GM18502 (cell line): ENCODE data around the gene CLDND2.

Experiments used
- ATAC-seq: cut with Tn5 transposase; IDR thresholded peaks from one replicate; pipeline ENCODE4 v1.9.1; 2021; ENCODE audit warnings: mild to moderate bottlenecking; ENCODE audit not compliant: unreplicated experiment, poor library complexity

CLDND2 gene

DNA sequence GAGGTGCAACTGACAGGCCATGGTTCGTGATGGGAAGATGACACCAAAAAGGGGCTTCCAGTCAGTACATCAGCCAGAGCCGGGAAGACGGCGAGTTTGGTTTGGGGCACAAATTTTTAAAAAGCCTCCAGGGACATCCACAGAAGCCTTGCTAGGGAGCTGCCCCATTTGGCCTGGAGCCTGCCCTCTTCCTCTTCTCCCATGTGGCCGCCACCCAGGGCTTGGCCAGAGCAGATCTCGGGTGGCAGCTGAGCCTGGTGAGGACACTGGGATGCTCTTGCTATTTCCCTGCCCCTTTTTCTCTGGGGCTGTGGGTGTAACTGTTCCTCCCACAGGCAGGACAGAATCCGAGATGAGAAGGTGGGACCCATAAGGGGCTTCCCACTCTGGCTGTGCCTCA, 10.9 kb downstream of the CLDND2 start:
- no peak for ATAC-seq

DNA sequence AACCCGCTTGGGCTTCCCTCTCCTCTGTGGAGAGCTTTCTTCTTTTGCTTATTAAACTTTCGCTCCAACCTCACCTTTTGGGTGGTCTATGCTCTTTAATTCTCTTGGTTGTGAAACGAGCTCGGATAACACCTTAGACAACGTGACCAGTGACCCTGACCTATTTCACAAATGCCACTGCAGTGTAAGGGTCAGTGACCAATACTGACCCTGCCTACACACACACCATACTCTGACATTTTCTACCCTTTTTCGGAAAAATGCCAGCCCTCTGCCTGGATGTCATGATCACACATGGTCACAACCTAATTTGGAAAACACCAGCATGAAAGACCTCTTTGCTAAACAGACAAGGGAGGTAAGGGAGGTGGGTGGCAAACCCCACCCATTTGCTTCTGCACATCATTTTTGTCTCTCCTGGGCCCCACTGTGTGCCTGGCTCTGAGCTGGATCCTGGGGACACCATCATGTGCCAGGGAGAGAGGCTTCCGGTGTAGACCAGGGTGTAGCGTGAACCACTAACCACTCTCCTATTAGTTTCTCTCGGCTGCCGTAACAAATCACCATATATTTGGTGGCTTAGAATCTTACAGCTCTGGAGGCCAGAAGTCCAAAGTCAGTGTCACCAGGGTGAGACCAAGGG, 12.5 kb downstream of the CLDND2 start:
- no peak for ATAC-seq

DNA sequence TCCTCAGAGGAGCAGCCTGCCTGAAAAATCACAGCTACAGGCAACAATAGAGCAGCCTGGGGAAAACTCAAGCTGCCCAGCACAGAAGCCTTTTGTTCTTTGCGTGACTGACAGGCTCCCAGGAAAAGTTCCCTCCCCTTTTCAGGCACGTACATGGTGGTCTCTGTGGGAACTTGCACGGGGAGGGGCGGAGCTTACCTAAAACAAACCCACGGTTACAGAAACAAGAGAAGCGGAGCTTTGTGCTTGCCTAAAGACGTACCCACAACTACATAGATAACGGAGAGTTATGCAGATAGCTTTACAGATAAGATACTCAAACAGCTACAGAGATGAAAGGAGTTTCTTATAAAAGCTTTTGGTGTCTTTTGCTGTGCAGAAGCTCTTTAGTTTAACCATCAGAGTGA, 14.1 kb downstream of the CLDND2 start:
- no peak for ATAC-seq

DNA sequence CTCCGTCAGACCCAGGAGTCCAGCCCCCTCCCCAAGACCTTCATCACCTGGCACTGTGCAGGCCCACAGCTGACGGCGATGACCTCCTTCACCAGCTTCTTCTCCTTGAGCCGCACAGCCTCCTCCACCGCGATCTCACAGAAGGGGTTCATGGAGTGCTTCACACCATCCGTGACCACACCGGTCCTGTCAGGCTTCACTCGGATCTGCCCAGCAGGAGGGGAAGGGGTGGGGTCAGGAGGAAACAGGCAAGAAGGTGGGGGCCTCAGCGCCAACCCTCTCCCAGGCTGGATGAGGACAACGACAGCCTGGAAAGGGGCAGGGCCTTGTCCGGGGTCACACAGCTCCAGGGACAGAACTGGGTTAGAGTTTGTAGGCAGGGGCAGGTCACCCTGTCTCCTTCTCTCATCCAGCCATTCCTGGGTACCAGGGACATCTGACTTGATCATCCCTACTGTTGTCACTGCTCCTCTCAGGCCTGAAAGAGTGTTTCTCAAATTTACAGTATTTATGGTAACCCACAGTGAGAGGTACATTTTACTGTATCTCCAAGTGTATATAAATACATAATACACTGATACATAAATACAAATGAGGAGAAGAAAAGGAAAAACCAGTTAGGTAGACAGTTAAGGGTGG, 14.6 kb downstream of the CLDND2 start:
- no peak for ATAC-seq

DNA sequence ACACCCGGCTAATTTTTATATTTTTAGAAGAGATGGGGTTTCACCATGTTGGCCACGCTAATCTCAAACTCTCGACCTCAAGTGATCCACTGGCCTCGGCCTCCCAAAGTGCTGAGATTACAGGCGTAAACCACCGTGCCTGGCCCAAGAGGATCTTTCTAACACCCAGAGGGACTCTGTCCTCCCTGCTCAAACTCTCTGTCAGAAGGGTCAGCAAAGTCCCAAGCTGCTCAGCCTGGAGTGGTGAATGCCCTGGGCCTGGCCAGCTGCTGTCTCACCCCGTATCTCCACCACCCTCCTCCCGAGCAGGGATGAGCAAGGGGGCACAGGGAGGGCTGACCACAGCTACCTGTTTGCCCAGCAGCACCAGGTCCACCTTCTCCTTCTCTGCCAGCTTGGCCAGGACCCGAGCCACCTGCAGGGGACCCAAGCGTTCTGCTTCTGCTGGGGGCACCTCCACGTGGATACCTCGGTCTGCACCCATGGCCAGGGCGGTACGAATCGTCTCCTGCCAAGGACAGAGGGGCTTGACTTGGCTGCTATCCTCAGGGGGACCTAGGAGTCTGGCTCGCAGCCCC, 15.9 kb downstream of the CLDND2 start:
- no peak for ATAC-seq

DNA sequence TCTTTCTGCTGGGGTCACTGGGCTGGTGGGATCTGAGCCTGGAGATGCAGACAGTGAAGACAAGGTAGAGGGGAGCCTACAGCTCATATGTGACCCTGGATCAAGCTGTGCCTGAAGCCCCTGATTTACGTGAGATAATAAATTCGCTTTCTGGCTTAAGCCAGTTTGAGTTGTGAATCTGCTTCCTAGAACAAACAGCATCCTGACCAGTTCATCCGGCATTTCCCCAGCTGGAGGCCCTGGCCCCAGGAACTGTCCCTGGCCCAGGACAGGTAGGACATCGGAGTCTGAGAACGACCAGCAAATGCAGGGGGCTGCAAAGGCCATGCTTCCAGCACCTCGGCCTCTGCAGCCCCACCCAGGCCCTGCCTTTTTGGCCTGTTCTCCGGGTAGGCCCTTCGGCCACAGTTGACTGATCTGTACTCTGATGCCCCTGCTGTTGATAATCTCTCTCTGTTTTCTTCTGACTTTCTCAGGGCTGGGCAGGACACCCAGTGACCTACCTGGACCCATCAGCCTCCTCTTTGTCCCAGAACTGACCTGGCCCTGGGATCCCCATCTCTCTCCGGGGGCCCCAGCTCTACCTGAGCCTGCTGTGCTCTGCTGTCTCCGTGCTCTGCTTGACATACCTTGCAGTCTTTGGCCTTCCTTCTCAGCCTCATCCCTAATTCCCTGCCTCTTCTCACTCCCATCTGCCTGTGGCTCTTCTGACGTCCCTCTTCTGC, 17.4 kb downstream of the CLDND2 start:
- ATAC-seq, result no peak

DNA sequence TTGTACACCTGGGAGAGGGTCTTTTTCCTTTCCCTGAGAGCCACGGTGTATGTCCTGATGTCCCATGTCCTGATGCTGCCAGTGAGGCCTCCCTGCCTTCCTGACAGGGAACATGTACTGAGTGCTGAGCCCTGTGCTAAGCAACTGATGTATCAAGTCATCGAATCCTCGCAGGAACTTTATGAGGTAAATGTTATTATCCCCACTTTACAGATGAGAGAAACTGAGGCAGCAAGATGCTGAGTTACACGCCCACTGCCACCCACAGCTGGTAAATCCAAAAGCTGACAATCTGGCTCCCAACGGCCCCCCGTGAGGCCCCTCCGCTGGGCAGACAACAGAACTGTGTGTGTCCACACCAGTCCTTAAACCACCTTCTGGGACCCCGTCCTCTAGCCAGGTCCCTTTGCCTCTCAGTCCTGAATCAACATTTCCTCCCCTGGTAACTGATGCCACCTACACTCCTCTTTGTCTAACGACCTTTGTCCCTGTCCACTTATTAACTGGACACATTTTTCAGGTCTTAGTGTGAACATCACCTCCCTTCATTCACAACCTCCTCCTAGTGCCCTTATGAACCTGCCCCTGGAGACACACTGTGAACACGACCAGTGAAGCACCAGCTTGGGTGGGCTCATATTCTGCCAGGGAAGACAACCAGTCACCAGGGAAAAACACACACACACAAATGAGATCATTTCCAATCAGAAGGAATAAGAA, 21.4 kb downstream of the CLDND2 start:
- ATAC-seq, result no peak

DNA sequence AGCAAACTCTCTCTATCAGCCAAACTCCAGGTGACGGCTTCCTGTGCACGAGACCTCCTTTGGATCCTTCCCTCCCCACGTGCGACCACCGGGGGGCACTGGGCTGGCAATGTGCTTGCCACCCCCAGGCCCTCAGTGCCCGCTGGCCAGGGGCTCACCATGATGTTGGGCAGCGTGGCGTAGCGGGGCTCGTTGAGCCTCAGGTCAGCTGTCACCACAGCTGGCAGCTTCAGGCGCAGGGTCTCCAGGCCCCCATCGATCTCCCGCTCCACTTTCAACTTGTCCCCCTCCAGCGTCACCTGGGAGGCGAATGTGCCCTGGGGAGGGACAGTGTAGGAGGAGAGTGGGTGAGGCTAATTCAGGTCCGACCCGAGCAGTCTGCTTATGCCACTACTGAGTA, 22.1 kb downstream of the CLDND2 start:
- no peak for ATAC-seq

DNA sequence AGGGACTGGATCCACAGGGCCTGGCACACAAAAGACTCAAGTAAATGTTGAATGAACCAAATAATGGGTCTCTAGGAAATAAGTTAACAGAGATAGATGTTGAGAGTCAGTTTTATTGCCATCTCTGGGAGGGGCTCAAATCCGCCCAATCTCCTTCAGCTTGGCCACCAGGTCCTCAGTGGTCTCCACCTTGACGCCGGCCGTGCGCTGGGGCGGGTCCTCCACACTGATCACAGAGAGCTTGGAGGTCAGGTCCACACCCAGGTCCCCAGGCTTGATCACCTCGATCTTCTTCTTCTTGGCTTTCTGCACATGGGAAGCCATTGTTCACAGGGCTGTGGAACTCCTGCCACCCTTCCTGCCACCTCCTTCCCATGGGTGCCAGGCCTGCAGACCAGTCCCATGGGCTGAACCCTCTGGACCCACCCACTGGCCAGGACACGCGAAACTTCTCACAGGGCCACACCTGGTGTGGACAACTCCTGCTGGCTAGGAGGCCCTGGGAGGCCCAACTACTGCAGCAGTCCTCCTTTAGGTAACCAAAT, 23.7 kb downstream of the CLDND2 start:
- no peak for ATAC-seq

DNA sequence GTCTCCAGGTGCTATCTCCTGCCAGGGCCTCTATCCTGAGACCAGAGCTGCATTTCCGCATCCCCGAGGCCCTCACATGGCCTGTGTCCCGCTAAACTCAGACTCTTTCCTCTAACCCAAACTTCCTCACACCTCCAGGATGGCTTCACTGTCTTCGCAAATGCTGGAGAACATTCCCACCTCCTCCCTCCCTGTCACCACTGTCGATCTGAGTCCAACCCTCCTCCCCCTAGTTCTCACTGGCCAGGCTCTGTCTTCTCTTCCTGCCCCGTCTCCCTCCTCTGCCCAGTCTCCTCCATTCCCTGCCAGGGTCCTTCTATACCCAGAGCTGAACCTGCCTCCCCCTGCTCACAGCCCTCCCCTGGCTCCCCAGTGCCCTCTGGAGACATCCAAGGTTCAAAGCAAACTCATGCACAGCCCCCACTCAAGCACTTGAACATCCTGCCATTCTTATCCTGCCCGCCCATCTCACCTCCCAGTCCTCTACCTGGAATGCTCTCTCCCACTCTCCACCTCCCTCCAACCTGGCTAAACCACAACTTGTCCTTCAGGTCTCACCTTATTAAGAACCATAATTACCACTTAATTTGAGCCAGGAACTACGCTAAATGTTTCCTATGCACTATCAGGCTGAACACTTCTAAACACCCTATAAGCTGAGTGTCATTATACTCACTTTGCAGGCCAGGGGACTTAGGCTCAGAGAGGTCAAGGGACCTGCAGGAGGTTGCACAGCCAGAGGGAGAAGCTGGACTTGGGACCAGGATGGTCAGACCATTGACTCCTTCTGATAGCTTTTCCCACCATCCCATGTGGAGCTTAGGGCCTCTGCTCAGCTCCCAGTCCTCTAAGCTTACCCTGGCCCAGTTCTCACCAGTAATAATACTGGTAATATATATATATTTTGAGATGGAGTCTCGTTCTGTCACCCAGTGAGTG, 25.9 kb downstream of the CLDND2 start:
- ATAC-seq, result no peak

DNA sequence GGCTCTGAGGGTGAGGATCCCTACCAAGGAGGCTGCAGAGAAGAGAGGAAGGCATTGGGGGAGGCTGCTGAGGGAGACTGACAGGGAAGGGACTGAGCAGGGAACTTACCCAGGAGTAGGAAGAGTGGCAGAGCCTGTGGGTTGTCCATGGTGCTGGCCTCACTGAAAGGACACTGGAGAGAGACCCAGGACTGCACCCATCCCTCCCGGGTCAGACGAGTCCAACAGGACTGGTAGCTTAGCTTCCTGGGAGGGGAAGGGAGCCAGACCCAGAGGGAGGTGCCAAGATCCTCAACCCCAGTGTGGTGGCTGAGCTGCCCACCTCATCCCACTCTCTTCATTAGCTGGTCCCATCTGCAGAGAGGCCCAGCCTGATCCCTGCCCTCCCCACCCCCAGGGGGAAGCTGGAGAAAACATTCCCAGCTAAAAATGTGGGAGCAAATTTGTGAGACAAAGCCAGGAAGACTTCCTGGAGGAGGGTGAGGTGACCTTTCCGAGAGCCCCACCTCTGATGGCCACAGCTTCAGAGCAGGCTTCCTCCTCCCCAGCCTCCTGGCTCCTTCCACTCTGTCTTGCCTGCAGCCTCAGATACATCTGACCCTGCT, 26.7 kb downstream of the CLDND2 start, which contains the start of gene VSIG10L:
Gene VSIG10L, minus strand, starts transcription at position 164 of the 605 bp plus-strand sequence. Its CDS starts 15 bp downstream, at position 149.
- ATAC-seq, result no peak

DNA sequence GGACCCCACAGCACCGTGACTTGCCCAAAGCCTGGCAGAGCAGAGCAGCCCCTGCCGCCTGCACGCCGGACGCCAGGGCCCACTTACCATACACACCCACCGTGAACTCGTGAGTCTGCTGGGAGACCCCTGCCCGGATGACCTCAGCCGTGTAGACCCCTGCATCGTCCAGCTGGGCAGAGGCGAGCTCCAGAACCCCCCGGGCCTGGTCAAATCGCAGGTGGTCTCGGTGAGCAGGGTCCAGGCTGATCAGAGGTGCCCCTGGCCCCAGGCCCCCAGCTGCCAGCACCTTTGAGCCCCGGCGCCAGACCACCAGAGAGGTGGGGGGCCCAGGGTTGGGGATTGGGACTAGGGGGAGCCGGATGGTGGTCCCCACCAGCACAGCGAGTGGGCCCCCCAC, 27.7 kb downstream of the CLDND2 start:
- no peak for ATAC-seq

DNA sequence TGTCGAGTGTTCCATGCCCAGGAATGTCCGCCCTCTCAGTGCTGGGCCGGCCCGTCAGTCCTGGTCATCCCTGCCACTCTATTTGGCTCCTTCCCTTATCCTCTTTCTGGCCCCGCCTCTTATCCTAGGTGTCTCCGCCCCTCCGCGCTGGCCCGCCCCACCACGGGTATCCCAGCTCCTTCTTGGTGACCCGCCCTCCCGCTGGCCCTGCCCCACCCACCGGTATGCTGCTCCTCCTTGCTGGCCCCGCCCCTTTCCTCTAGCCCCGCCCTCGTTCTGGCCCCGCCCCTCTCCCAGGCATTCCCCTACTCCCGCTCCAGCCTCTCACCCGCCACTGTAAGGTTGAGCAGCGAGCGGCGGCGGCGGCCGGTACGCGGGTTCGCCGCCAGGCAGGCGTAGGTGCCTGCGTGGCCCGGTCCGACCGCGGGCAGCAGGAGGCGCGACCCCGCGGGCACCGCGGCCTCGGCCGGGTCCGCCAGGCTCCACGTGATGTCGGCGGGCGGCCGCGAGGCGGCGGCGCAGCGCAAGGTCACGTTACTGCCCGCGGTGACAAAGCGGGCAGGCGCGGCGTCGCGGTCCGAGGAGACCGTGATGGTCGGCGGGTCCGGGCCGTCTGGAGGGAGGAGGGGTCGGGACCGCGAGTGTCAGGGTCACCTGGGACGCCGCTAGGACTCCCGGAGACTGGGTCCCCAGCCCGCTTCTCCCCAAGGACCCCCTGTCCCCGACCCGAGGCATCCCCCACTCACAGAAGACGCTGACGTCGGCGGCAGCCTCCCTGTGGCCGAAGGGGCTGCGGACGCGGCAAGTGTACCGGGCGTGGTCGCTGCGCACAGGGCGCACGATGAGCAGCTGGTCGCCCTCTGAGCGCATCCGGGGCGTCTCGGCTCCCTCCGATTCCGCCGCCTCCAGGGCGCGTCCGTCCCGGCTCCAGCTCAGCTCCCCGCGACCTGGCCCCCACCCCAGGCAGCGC, 28.8 kb downstream of the CLDND2 start:
- peak; percentile 70 for ATAC-seq

DNA sequence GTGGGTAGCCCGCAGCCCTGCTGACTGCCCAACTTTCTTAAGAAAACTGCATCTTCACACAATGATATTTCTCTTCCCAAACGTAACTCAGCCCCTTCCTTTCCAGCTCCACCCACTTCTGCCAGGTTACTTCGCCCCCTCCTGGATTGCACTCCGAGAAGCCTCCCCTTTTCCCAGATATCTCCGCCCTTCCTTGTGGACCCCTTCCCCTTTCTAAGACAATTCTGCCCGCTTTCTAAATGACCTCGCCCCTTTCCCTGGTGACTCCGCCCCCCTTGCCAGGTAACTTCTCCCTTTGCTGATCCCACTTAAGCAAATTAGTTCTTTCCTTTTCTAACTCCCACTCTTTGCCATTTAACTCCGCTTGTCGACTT, 29.5 kb downstream of the CLDND2 start:
- no peak for ATAC-seq

DNA sequence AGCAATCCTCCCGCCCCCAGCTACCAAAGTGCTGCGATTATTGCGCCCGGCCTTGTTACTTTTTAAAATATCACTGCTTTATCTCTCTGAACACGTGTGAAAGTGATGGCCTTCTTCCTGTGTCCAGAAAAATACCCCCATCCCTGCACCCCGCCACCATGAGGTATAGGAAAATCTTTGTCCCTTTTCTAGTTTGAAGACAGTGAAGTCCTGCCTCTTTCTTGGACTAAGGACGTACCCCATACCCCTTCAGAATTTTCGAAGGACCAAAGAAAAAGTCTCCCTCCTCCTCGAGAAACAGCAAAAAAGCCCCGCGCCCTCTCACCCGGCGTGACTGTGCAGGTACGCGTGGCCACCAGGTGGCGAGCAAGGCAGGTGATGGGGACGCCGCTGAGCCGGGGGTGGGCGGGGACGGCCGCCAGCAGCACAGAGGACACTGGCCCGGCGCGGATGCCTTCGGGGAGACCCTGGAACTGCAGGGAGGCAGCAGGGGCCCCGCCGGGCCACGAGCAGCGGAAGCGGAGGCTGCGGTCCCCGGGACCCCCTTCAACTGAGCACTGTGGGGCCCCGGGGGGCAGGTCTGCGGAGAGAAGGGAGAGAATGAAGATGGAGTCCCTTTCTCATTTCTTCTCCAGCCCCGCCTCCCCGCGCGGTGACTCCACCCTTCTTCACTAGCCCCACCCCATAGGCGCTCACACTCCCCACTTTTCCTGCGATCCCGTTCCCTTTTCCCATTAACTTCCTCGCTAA, 30.1 kb downstream of the CLDND2 start:
- peak; percentile 59 for ATAC-seq

DNA sequence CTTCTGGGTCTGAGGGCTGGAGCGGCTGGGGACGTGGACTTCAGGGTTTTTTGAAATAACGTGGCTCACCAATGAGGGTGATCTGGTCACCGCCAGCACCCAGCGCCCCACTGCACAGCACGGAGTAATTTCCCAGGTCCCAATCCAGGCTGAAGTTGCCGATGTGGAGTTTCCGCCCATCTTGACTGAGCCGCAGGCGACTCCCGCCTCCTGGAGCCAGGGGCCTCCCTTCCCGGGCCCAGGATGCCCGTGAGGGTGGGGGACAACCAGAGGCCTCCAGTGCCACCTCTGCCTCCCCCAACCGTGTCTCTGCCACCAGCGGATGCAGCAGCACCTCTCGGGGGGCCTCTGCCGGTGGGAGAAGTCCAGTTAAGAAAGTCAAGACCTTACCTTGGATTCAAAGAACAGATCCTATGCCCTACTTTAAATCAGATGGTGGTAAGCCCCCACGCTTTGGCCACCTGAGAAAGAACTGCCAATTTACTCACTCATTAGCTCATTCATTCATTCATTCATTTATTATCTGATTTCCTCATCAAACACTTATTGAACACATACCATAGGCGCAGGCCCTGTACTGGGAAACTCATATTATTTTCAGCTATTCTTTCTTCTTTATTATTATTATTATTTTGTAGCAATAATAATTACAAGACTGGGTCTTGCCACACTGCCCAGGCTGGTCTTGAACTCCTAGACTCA, 30.8 kb downstream of the CLDND2 start:
- ATAC-seq, result no peak
